T-helper 1 cell treated with Interleukin-12 subunit alpha and Interleukin-12 subunit beta and Interleukin-4 antibody, amounts not matched to agents 30 μg/mL and 1 μg/mL, for 36 hours (primary cell): ENCODE data around the gene VAV2.

Source experiments
- H3K27ac Mint-ChIP-seq: one replicate; pipeline ENCODE4 v1.8.0; 2021; ENCODE audit warnings: mild to moderate bottlenecking, mixed read lengths
- H3K27me3 Mint-ChIP-seq: one replicate; pipeline ENCODE4 v1.8.0; 2021; ENCODE audit warnings: low read depth, mixed read lengths
- H3K36me3 Mint-ChIP-seq: one replicate; pipeline ENCODE4 v1.8.0; 2021; ENCODE audit warnings: low read depth, mixed read lengths
- H3K4me1 Mint-ChIP-seq: one replicate; pipeline ENCODE4 v1.8.0; 2021; ENCODE audit warnings: low read depth, mixed read lengths
- H3K4me3 Mint-ChIP-seq: one replicate; pipeline ENCODE4 v1.8.0; 2021; ENCODE audit warnings: mild to moderate bottlenecking, moderate library complexity, mixed read lengths
- H3K9me3 Mint-ChIP-seq: one replicate; pipeline ENCODE4 v1.8.0; 2021; ENCODE audit warnings: mixed read lengths

The VAV2 gene

DNA sequence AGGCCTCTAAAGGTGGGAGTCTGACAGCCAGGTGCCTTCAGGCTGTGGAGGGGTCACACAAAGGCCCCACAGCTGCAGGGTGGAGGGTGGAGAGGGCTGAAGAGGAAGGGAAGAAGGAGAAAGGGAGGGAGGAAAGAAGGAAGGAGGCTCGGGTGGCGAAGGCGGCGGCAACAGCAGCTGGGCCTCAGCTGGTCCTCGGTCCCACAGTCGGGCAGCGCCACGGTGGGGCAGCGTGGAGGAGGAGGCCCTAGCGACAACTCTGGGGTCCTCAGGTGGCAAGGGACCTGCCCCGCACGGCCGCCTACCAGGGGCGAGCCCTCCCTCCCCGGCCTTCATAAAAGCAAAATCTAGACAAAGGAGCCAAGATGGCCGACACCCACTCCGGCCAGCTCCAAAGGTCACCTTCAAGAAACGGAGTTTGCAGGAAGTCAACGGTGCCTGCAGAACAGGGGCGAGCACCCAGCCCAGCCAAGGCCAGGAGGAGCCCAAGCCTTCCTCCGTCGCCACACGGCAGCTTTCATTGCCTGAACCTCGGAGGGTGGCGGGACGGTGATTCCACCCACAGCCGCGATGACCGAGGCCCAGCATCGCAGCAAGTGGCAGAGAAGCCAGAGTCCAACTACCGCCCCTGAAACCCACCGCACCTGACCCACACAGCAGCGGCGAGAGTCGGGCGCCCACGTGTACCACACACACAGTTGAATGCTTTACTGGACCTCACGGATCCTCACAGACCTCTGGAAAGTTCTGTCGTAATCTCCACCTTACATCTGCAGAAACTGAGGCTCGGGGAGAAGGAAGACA is 98.7 kb downstream of the VAV2 start:
- Mint-ChIP-seq H3K27me3 (no peaks in the 10 kb centered on the region), H3K4me3 (no peak overlapping the region), H3K4me1 (no peaks in the 10 kb centered on the region), H3K9me3 (no peaks in the 10 kb centered on the region), H3K27ac (no peak overlapping the region), H3K36me3 (no peaks in the 10 kb centered on the region)

DNA sequence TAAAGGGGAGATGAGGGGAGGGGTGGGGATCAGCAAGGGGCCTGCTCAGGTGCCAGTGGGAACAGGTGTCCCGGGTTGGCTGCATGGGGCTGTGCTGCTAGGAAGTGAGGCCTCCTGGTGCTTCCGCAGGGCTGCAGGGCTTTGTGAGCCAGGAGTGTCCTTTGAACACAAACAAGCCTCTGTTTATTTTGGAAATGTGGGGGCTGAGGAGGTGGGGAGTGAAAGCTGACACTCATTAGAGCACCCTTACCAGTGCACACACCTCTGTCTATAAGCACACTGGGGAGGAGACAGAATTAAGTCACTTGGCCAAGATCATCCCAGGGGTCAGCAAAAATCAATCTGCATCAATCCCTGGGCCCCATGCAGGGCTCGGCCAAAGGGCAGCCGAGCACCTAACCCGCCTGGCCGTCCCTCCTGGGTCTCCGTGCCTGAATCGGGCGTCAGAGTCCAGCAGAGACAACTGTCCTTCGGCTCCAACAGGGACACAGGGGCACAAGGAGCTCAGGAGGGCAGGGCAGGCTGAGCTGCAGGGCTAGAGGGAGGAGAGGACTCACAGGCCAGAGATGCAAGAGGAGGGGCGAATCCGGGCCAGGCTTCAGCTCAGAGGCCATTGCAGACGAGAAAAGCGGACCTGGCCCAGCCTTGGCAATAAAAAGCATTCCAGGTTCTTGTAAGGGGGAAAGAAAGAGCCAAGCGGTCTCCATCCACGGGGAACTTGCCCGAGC is 99.8 kb downstream of the VAV2 start:
- H3K36me3 Mint-ChIP-seq = no peaks in the 10 kb centered on the region
- no peak overlapping the region for H3K4me3 Mint-ChIP-seq
- no peaks in the 10 kb centered on the region for H3K27me3 Mint-ChIP-seq
- no peak overlapping the region for H3K27ac Mint-ChIP-seq
- no peaks in the 10 kb centered on the region for H3K4me1 Mint-ChIP-seq
- no peaks in the 10 kb centered on the region for H3K9me3 Mint-ChIP-seq

DNA sequence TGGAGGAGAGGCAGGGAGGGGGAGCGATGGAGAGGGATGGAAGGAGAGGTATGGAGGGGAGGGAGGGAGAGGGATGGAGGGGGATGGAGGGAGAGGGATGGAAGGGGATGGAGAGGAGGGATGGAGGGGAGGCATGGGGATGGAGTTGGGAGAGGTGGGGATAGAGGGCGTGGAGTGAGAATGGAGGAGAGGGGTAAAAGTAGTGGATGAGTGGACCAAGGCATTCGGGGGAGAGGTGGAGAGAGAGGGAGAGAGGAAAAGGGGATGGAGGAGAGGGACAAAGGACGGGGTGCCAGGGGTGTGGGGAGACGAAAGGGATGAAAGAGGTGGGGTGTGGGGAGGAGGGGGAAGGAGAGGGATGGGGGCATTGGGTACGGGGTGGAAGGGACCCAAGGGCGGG is 100.4 kb downstream of the VAV2 start:
- no peaks in the 10 kb centered on the region for H3K36me3 Mint-ChIP-seq
- H3K4me1 Mint-ChIP-seq = no peaks in the 10 kb centered on the region
- H3K4me3 Mint-ChIP-seq = no peak overlapping the region
- H3K27ac Mint-ChIP-seq = no peak overlapping the region
- H3K9me3 Mint-ChIP-seq = no peaks in the 10 kb centered on the region
- H3K27me3 Mint-ChIP-seq = no peaks in the 10 kb centered on the region

DNA sequence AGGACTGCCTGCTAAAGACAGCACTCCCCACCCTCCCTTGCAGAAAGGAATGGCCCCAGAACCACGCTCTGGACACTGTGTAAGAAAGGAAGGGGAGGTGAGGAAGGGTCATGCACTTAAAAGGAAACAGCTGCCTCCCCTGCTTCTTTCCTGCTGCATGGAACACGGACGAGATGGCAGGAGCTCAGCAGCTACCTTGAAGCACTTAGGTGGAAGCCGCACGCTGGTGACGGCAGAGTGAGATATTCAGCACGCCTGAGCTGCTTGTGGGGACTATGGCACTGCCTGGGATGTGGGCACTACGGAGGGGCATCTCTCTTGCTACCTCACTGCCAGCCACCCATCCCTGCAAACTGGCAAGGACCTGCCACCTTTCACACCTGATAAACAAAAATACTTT is 101.5 kb downstream of the VAV2 start:
- Mint-ChIP-seq H3K27ac (no peak overlapping the region), H3K4me1 (no peaks in the 10 kb centered on the region), H3K27me3 (no peaks in the 10 kb centered on the region), H3K9me3 (no peaks in the 10 kb centered on the region), H3K36me3 (no peaks in the 10 kb centered on the region), H3K4me3 (no peak overlapping the region)

DNA sequence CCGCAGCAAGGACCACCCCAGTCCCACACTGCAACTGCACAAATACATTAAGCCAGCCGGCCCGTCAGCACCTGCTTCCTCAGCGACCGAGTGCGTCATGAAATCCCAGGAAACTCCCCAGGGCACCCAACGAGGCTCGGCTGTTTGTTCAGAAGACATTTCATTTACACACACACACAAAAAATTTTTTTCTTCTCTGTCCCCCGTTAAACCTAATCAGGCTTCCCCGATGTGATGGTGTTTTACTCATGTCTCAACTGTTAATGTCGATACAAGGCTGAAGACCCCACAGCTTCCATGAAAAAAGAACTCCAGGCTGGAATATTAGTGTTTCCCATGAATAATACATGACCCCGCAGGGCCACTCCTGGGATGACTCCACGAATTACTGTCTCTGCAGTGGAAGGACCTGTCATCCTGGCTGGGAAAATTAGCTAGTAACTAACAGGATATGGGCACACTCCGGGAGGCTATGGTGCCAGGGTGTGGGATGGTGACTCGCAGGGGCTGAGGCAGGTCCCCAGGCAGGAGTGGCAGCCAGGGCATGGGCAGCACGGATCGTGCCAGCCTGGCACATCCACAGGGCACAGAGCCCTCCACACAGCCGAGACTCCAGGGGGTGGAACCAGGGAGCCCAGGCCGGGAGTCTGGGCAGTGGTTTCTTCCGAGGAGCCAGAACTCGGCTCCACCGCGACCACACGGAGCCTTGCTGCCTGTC is 102.4 kb downstream of the VAV2 start:
- Mint-ChIP-seq H3K4me3 (no peak overlapping the region), H3K27me3 (no peaks in the 10 kb centered on the region), H3K36me3 (no peaks in the 10 kb centered on the region), H3K4me1 (no peaks in the 10 kb centered on the region), H3K9me3 (no peaks in the 10 kb centered on the region), H3K27ac (no peak overlapping the region)

DNA sequence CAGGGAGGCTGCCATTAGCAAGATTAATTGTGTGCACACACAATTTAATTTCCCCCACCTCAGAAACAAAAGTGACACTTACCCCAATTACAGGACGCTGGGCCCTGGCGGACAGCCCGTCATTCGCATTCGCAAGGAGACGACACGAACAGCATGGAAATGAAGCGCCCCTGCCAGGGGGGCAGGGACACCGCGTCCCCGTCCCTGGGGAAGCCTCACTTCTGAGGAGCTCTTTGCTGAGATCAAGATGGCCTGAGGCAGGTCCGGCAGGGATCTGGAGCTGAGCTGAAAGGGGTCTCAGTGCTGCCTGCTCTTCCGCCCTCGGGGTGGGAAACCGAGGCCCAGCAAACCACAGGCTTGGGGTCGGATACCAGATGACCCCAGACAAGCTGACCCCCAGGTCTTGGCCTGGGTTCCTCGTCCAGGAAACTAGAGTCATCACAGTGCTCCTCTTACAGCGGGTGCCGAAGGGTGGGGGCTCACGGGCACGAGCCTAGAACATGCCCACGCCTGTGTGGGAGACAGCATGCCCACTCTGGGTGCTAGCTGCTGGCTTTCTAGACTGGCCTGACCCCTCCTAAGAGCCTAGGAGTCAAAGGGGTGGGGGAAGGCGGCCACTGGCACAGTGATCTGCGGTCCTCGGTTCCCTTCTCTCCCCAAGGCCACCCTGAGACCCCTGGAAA is 103.2 kb downstream of the VAV2 start:
- no peak overlapping the region for H3K27ac Mint-ChIP-seq
- H3K4me3 Mint-ChIP-seq = no peak overlapping the region
- no peaks in the 10 kb centered on the region for H3K27me3 Mint-ChIP-seq
- no peaks in the 10 kb centered on the region for H3K36me3 Mint-ChIP-seq
- H3K4me1 Mint-ChIP-seq = no peaks in the 10 kb centered on the region
- H3K9me3 Mint-ChIP-seq = no peaks in the 10 kb centered on the region

DNA sequence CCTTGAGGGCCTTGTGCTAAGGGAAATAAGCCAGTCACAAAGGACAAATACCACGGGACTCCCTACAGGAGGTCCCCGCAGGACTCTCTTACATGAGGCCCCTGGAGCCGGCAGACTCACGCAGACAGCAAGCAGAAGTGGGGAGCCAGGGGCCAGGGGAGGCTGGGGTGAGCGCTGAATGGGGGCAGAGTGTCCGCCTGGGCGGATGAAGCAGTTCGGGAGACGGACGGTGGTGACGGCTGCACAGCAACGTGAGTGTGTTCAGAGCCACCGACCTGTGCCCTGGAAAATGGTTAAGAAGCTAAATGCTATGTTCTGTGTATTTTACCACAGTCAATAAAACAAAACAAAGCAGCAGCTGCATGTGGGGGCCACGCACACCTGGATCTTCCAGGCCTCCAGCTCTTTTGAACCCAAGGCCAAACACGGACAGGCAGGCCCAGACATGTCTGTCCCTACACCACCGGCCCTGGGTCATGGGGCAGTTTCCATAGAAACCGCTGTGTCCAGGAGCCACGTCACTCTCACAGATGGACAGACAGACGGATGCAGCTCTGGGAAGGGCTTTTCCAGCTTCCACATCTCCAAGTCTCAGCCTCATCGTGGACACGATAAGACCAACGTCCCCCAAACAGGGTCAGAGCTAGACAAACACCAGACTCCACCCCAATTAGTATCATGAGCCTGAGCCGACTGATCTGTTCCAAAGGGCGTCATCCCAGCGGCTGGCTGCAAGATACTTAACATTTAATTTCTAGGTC is 103.9 kb downstream of the VAV2 start:
- Mint-ChIP-seq H3K36me3 (no peaks in the 10 kb centered on the region), H3K27ac (no peak overlapping the region), H3K4me1 (no peaks in the 10 kb centered on the region), H3K9me3 (no peaks in the 10 kb centered on the region), H3K27me3 (no peaks in the 10 kb centered on the region), H3K4me3 (no peak overlapping the region)

DNA sequence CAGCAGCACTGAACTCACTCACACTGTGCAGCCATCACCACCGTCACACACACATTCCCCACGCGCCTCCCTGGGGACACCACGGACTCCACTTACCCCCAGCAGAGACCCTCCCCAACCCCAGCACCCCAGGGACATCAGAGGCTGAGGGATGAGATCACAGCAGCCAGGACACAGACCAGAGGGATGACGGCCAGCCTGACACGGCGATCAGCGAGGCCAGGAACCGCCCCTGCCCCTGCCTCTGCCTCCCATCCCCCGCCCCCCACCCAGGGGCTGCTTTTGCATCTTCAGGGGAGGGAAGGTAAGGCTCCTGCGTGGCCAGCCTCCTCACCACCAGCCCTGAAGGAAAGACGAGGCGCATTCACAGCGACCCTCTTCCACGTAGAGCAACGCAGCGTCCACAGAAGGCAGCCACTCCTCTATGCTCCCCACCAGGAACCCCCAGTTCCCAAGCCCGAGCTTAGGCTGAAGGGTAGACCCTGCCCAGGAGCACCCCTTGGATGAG is 104.5 kb downstream of the VAV2 start:
- Mint-ChIP-seq H3K27ac (no peak overlapping the region), H3K27me3 (no peaks in the 10 kb centered on the region), H3K9me3 (no peaks in the 10 kb centered on the region), H3K4me1 (no peaks in the 10 kb centered on the region), H3K36me3 (no peaks in the 10 kb centered on the region), H3K4me3 (no peak overlapping the region)

DNA sequence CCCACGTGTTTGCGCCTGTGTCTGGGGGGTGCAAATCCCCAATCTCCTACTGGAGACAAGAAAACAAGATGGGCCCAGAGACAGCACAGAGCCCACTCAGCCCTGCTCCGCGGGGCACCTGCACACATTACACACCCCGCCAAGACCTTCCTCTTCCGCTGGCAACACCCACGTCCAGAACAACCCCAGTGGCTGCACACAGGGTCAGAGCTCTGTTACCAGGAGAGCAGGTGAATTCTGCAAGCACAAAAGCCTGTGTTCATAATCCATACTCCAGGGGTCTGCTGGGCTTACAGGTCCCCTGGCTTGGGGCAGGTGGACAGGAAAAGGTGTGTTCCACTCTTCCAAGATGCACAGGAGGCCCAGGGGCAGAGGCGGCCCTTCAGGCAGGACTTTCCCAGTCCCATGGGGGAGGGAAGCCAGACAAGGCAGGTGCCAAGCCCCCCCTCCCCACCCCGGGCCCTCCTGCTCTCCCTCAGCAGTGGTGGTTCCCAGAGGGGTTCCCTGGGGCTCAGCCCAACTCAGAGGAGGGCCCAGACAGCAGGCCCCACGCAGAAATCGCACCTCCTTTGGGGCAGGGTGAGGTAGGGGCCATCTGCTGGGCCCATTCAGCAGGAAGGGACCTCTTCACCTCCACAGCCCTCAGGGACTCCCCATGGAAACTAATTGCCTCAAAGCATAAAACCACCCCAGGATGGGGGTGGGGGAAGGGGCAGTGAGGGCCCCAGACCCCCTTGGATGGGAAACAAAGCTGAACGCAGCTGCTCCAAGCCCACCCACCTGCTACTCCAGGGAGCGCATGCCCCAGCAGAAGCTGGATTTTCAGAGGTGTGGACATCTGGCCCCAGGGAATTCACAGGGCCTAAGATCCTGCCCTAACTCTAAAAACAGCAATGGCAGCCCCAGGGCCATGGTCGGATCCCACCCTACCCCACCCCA is 105.3 kb downstream of the VAV2 start:
- Mint-ChIP-seq H3K4me3 (no peak overlapping the region), H3K27ac (no peak overlapping the region), H3K4me1 (no peaks in the 10 kb centered on the region), H3K36me3 (no peaks in the 10 kb centered on the region), H3K27me3 (no peaks in the 10 kb centered on the region), H3K9me3 (no peaks in the 10 kb centered on the region)

DNA sequence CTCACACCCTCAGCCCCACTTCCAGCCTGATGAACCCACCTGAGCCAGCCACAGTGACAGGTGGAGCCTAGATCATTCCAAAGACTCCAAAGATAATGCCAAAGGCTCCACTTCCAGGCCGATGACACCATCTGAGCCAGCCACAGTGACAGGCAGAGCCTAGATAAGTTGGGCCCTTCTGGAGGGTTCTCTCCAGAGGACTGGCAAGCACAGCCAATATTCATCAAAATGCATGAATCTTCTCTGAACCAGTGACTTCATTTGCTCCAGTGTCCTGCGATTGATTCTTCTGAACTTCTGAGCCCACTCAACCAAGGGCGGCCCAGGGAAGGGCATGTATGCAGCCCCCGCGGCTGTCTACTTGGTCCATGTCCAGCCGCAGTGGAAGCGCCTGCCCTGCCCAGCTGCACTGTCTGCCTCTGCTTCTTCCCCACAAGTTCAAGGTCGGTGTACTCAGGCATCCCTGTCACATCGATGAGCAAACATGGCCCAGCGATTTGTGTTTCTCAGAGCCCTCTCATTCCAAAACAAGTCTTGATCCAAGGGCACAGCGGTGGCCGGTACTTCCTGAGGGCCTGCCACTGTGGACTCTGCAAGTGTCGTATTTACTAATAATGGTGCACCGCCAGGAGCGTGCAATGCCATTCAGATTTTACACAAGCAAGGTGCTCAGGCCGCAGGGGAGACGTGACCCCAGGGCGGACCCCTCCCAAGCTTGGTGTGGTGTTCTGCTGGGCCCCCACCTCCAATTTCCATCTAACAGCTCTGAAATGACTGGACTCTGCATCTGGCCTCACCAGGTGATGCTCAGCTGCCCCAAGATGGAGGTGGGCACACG is 107.0 kb downstream of the VAV2 start:
- no peak overlapping the region for H3K27ac Mint-ChIP-seq
- H3K36me3 Mint-ChIP-seq = no peaks in the 10 kb centered on the region
- no peaks in the 10 kb centered on the region for H3K27me3 Mint-ChIP-seq
- H3K9me3 Mint-ChIP-seq = no peaks in the 10 kb centered on the region
- H3K4me3 Mint-ChIP-seq = no peak overlapping the region
- H3K4me1 Mint-ChIP-seq = no peaks in the 10 kb centered on the region

DNA sequence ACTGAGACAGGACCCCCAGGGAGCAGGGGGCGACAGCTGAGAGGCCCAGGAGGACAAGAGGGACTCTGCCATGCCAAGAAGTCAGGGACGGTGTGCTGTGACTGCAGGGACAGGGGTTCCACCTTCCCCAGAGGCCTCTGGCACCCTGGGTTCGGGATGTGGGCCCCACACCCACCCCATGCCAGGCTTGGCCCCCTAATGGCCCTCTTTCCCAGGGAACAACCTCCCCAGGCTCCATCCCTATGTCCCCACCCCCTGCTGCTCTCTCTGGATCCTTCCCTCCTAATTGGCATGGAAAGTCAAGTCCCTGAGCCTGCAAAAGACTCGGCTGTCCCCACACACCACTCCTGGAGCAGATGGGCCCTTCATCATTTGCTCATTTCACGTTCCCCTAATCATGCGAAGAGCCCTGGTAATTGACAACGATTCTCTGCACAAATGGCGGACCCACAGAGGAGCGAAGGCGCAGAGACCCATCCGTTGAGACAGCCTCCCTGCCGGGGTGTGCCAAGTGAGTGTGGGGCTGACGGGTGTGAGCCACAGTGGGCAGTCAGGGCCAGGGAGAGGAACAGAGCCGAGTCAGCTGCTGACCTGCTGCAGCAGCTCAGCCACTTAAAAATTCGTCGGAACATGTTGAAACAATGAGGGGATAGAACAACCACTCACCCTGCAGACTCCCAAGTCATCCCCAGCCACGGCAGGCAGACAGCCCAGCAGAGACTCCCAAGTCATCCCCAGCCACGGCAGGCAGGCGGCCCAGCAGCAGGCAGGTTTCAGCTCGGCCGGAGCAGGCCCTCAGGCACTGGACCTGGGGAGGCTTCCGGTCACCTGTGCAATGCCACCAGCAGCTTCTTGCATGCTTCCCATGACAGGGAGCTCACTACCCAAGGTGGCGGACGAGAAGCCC is 109.0 kb downstream of the VAV2 start:
- Mint-ChIP-seq H3K27me3 (no peaks in the 10 kb centered on the region), H3K4me3 (no peak overlapping the region), H3K4me1 (no peaks in the 10 kb centered on the region), H3K27ac (no peak overlapping the region), H3K36me3 (no peaks in the 10 kb centered on the region), H3K9me3 (no peaks in the 10 kb centered on the region)
